SK-N-MC (cell line): ENCODE data around the gene NEUROD2.

Experiments used
- EZH2 ChIP-seq: fragments of 200-600 bp; sonication (generic); IDR thresholded peaks from one replicate; pipeline ENCODE4 v1.6.1; 2017; ENCODE audit warnings: antibody characterized with exemption
- POLR2AphosphoS5 ChIP-seq: IDR thresholded peaks from 2 replicates; pipeline ENCODE4 v1.6.1; 2012; ENCODE audit warnings: mild to moderate bottlenecking, low read depth, low read length, borderline replicate concordance

DNA sequence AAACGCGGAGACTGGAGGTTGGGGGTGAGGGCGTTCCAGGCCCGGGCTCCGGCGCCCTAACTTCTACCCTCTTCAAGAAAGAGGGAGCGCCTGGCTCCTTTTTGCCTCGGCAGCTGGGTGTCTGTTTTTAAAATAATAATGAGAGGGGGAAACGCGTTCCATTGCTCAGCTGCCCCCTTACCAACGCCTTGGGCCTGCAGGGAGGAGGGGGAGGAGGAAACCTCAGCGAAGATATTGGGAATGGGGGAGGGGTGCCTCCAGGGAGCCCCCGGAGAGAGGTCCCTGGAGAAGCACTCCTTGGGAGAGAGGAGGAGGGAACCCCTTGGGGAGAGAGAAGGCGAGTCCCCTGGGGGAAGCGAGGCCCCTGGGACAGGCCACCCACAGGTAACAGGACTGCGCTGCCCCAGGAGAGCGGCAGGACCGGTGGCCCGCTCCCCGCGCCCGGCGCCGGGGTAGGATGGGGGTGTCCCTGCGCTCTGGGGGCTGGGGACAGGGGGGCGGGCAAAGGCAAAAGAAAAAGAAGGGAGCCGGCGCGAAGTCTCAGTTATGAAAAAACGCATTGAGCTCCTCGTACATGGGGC, 2.7 kb downstream of the NEUROD2 start:
- TF ChIP-seq POLR2AphosphoS5 = no peak
- no peak for TF ChIP-seq EZH2
